Vagina (tissue), 2 donors: ENCODE measurements around the gene THOC5.

Experiments
- CTCF ChIP-seq, 3 experiments: fragments of 450-650 bp in 2 of 3; fragments of 200-600 bp in 1 of 3; sonication (generic) in 1 of 3; IDR thresholded peaks; one replicate each; pipeline ENCODE4 v1.5.1; 2017 to 2019; ENCODE audit warnings: antibody characterized with exemption in 3 of 3, mild to moderate bottlenecking in 2 of 3, moderate library complexity in 2 of 3
- POLR2A ChIP-seq, 2 donors: fragments of 450-650 bp; IDR thresholded peaks; one replicate each; pipeline ENCODE4 v1.6.1; 2017; ENCODE audit warnings: antibody characterized with exemption in 2 of 2, mild to moderate bottlenecking in 2 of 2, moderate library complexity in 2 of 2
- POLR2AphosphoS5 ChIP-seq, 2 donors: sonication (generic); formaldehyde crosslinking; IDR thresholded peaks; one replicate each; pipeline ENCODE4 v1.9.0; 2017; ENCODE audit warnings: antibody characterized with exemption in 2 of 2, mild to moderate bottlenecking in 2 of 2, low read depth in 1 of 2; ENCODE audit not compliant: insufficient read depth in 1 of 2

GRCh38 chr22:29482726-29483125, 70.8 kb downstream of the THOC5 start:
- TF ChIP-seq CTCF (IDR thresholded peaks at IDR 0.05) (no peak), POLR2A (IDR thresholded peaks at IDR 0.05) (no peak), POLR2AphosphoS5 (IDR thresholded peaks at IDR 0.05; ENCODE audit: insufficient read depth in 1 of 2, low read depth in 1 of 2) (no peak)
